Upper lobe of left lung (tissue), 4 donors: ENCODE measurements around the gene RNF31.
A peak's percentile ranks its signal among the peaks of the same experiment; 100 is the strongest.

Source experiments
- CTCF ChIP-seq, 6 experiments: fragments of 450-650 bp in 4 of 6; fragments of 200-600 bp in 2 of 6; sonication (generic) in 2 of 6; IDR thresholded peaks; one replicate each; pipeline ENCODE4 v1.5.1; 2016 to 2019; ENCODE audit warnings: antibody characterized with exemption in 6 of 6
- EP300 ChIP-seq, 4 donors: sonication (generic); formaldehyde crosslinking; IDR thresholded peaks; one replicate each; pipeline ENCODE4 v1.5.1; 2017; ENCODE audit warnings: antibody characterized with exemption in 4 of 4, control low read depth in 2 of 4
- POLR2A ChIP-seq, 4 donors: fragments of 450-650 bp; IDR thresholded peaks; one replicate each; pipeline ENCODE4 v1.5.1; 2016 to 2017; ENCODE audit warnings: antibody characterized with exemption in 4 of 4, mild to moderate bottlenecking in 2 of 4

- TF ChIP-seq CTCF (IDR thresholded peaks at IDR 0.05) (no peak), POLR2A (IDR thresholded peaks at IDR 0.05) (peak in 3 of 4 donors; percentile 43 to 71 (median 70)), EP300 (IDR thresholded peaks at IDR 0.05) (no peak)
Observed at GRCh38 chr14:24146978-24147760, at the start of gene RNF31.
